ENCODE data around the gene MORF4L2.
A peak's percentile ranks its signal among the peaks of the same experiment; 100 is the strongest.

The MORF4L2 gene

GRCh38 chrX:103699243-103699642 lies 12.7 kb upstream of the MORF4L2 start:
- DNase-seq, result no peak
- no peak for TF ChIP-seq POLR2A (IDR thresholded peaks at IDR 0.05; ENCODE audit: low read length)
- TF ChIP-seq GATA1 (IDR thresholded peaks at IDR 0.05; ENCODE audit: low read depth, low read length), result no peak

GRCh38 chrX:103697687-103698086 lies 11.2 kb upstream of the MORF4L2 start:
- no peak for DNase-seq
- no peak for TF ChIP-seq POLR2A (IDR thresholded peaks at IDR 0.05; ENCODE audit: low read length)
- TF ChIP-seq GATA1 (IDR thresholded peaks at IDR 0.05; ENCODE audit: low read depth, low read length), result no peak

DNA sequence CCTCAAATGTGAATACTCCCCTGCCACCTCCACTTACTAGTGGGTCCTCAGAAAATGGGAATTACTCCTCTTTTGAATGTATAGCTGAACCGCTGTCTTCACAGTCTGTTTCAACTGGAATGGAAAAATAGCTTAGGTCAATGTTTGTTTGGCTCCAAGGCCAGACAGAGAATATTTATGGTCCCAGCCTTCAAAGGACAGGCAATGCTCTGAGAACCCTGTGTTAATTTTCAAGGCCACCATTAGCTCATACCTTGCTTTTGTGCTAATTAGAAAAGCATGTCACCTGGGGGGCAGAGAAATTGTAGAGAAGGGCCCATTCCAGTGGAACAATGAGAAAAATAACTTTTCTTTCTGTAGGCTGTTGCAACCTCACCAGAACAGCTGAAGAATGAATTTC lies 4.6 kb upstream of the MORF4L2 start:
- DNase-seq, result no peak
- TF ChIP-seq GATA1 (IDR thresholded peaks at IDR 0.05; ENCODE audit: low read depth, low read length) (no peak), POLR2A (IDR thresholded peaks at IDR 0.05; ENCODE audit: low read length) (no peak)

- DNase-seq, result peak; percentile 12 to 40
- TF ChIP-seq GATA1 (IDR thresholded peaks at IDR 0.05; ENCODE audit: low read depth, low read length) (no peak), POLR2A (IDR thresholded peaks at IDR 0.05; ENCODE audit: low read length) (no peak)
Measured at GRCh38 chrX:103688946-103689345, 2.4 kb upstream of the MORF4L2 start.

DNA sequence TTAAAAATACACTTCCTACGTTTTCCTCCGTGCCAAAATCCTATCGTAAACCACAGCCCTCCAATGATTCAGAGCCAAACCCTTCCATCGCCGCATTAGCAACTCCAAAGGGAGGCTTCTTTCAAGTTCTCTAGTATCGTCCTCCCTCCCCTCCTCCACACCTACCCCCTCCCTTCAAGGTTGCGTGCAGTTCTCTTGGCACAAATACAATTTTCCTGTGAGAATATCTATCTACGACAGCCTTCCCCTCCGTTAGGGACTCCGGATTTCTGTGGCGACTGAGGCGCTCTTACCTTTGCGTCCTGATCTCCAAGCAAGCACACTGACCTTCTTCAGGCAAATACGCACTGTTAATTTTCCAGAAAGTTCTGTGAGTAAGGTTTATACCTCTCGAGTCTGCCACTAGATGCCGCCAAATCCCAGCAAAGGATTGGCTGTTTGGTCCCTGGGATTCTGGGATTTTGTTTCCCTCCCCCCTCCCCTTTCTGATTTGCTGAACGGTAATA lies 1.2 kb upstream of the MORF4L2 start:
- no peak for TF ChIP-seq GATA1 (IDR thresholded peaks at IDR 0.05; ENCODE audit: low read depth, low read length)
- TF ChIP-seq POLR2A (IDR thresholded peaks at IDR 0.05; ENCODE audit: low read length), result no peak
- peak; percentile 76 to 81 for DNase-seq

GRCh38 chrX:103687073-103687695 lies 685 bp upstream of the MORF4L2 start:
- TF ChIP-seq POLR2A (IDR thresholded peaks at IDR 0.05; ENCODE audit: low read length) (no peak), GATA1 (IDR thresholded peaks at IDR 0.05; ENCODE audit: low read depth, low read length) (no peak)
- DNase-seq, result peak; percentile 88 to 91

DNA sequence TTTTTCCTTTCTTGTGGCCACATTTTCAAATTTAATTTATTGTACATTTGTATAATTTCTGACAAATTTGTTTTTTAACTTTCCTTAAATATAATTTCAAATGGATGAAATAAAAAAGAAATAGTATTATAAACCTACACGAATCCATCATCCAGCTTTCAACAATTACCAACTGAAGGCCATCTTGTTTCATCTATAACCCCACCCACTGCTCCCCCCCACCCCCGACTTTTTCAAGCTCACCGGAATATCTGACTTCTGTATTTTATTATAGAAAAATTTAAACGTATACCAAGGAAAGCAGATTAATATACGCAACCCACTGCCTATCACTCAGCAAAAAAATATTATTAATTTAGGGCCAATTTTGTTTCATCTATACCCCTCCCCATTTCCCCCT lies 1.1 kb downstream of the MORF4L2 start:
- peak; percentile 33 to 41 for DNase-seq
- TF ChIP-seq POLR2A (IDR thresholded peaks at IDR 0.05; ENCODE audit: low read length) (no peak), GATA1 (IDR thresholded peaks at IDR 0.05; ENCODE audit: low read depth, low read length) (no peak)

- TF ChIP-seq POLR2A (IDR thresholded peaks at IDR 0.05; ENCODE audit: low read length) (no peak), GATA1 (IDR thresholded peaks at IDR 0.05; ENCODE audit: low read depth, low read length) (no peak)
- DNase-seq, result no peak
Measured at GRCh38 chrX:103681443-103681842, 5.1 kb downstream of the MORF4L2 start.

DNA sequence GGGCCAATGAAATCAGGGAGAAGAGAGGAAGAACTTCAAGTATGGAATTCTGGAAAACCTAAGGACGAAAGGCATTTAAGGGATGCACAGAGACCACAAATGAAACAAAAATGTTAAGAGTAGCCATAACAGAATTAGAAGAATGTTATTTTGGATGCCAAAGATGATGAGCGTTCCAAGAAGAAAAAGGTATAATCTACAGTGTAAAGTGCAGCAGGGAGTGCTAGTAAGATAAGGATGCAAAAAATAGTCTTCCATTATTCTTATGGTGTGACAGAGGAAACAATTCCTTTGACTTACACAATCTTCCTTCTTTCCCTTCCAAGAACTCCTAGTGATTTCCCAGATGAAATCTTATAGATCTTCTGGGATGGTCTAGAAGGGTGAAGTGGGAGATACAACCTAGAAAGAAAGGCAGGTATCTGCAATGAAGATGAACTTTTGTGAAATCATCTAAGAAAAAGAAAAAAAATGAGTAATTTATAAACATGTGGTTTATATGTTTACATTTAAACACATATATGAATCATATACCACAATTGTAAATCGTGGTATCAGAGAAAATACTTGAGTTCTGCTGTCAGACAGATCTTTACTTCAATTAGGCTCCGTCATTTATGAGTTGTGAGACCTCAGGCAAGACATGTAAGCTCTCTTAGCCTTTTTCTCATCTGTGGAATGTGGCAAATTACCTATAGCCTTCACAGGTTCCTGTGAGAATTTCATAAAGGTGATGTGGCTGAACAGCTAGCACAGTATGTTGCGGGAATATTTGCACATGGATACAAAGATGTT lies 8.1 kb downstream of the MORF4L2 start:
- no peak for DNase-seq
- TF ChIP-seq GATA1 (IDR thresholded peaks at IDR 0.05; ENCODE audit: low read depth, low read length) (no peak), POLR2A (IDR thresholded peaks at IDR 0.05; ENCODE audit: low read length) (no peak)

- peak in 1 of 2 experiments; percentile 1 for DNase-seq
- TF ChIP-seq GATA1 (IDR thresholded peaks at IDR 0.05; ENCODE audit: low read depth, low read length), result no peak
- no peak for TF ChIP-seq POLR2A (IDR thresholded peaks at IDR 0.05; ENCODE audit: low read length)
Measured at GRCh38 chrX:103674531-103675454, 11.7 kb downstream of the MORF4L2 start.

DNA sequence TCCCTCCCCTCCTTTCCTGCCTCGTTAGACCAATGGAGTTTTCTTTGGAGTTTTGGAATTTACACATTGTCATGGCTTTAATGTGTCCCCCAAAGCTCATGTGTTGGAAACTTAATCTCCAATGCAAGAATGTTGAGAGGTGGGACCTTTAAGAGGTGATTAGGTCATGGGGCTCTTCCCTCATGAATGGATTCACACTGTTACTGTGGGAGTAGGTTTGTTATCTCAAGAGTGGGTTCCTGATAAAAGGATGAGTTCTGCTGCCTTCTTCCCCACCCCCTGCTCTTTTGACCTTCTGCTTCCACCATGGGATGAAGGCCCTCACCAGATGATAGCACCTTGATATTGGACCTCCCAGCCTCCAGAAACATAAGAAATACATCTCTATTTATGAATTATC lies 16.8 kb downstream of the MORF4L2 start:
- TF ChIP-seq POLR2A (IDR thresholded peaks at IDR 0.05; ENCODE audit: low read length), result no peak
- no peak for TF ChIP-seq GATA1 (IDR thresholded peaks at IDR 0.05; ENCODE audit: low read depth, low read length)
- DNase-seq, result peak in 1 of 2 experiments; percentile 1

DNA sequence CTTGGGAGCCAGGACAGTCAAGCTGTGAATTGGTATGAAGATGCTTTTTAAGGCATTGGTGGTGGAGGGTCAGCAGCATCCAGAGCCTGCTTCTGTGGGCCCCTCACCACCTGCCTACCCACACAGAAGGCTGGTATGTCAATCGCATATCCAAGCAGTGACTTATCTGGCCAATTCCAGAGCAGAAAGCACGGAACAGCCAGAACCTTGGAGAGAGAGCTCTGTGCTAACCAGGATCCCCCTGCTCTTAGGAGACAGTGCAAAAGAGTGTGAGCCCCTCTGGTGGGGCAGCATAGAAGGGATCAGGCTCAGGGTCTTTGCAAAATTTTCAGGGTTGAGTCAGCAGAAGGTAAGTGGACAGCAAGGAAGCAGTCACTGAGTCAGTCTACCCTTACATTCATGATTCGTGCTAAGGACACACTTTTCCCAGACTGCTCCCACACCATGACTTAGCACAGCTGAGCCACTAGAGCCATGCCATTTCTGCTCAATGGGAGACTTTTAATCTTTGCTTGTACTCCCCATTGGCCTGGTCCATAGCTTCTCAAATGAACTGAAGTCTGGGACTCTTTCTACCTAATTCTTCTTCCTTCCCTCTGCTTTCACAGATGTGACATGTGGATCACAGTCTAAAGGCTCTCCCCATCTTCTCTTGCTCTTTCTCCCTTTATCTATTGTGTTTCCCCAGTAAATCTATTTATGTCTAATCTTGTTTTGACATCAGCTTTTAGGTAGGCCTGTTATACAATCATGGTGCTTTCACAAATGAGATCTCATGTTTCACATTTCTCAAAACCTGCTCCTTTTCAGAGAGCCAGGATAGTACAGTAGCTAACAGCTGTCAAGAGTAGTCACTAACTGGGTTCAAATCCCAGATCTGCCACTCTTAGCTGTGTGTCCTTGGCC lies 20.0 kb downstream of the MORF4L2 start:
- DNase-seq, result no peak
- TF ChIP-seq GATA1 (IDR thresholded peaks at IDR 0.05; ENCODE audit: low read depth, low read length) (no peak), POLR2A (IDR thresholded peaks at IDR 0.05; ENCODE audit: low read length) (no peak)

Data from erythroblast (primary cell).